ENCODE results near the gene KLHL29.

KLHL29 gene

GRCh38 chr2:23689891-23690290 is 304.9 kb downstream of the KLHL29 start:
- no peak for DNase-seq

GRCh38 chr2:23690421-23691105 is 305.6 kb downstream of the KLHL29 start:
- DNase-seq: no peak

- DNase-seq: no peak
Measured at GRCh38 chr2:23691106-23691470, 306.1 kb downstream of the KLHL29 start.

- DNase-seq: no peak
Measured at GRCh38 chr2:23691565-23691964, 306.6 kb downstream of the KLHL29 start.

- no peak for DNase-seq
Measured at GRCh38 chr2:23692263-23692662, 307.3 kb downstream of the KLHL29 start.

GRCh38 chr2:23692851-23693605 is 308.0 kb downstream of the KLHL29 start:
- DNase-seq: no peak

- no peak for DNase-seq
Measured at GRCh38 chr2:23693606-23693951, 308.6 kb downstream of the KLHL29 start.

GRCh38 chr2:23694058-23695045 is 309.4 kb downstream of the KLHL29 start:
- no peak for DNase-seq

- no peak for DNase-seq
Measured at GRCh38 chr2:23695214-23695889, 310.4 kb downstream of the KLHL29 start.

- DNase-seq: no peak
Measured at GRCh38 chr2:23695890-23696751, 311.1 kb downstream of the KLHL29 start.

- DNase-seq: no peak
Measured at GRCh38 chr2:23696752-23697045, 311.7 kb downstream of the KLHL29 start.

GRCh38 chr2:23697256-23698075 is 312.5 kb downstream of the KLHL29 start:
- no peak for DNase-seq

GRCh38 chr2:23698116-23698693 is 313.2 kb downstream of the KLHL29 start:
- DNase-seq: no peak

GRCh38 chr2:23698721-23699579 is 314.0 kb downstream of the KLHL29 start:
- DNase-seq: no peak

- DNase-seq: no peak
Measured at GRCh38 chr2:23699580-23699925, 314.6 kb downstream of the KLHL29 start.

- no peak for DNase-seq
Measured at GRCh38 chr2:23700627-23701026, 315.6 kb downstream of the KLHL29 start.

- no peak for DNase-seq
Measured at GRCh38 chr2:23703037-23703582, 318.1 kb downstream of the KLHL29 start.

GRCh38 chr2:23703583-23704385 is 318.8 kb downstream of the KLHL29 start:
- no peak for DNase-seq
